DMS153 (cell line): ENCODE data around the gene MN1.
A peak's percentile ranks its signal among the peaks of the same experiment; 100 is the strongest.

Experiments used
- DNase-seq: peaks from one replicate; lab custom pipeline; 2025; lab: John Stamatoyannopoulos, UW

Gene MN1

GRCh38 chr22:27827604-27828587 lies 26.3 kb upstream of the MN1 start:
- no peak for DNase-seq

GRCh38 chr22:27825174-27825573 lies 23.6 kb upstream of the MN1 start:
- DNase-seq = no peak

GRCh38 chr22:27823221-27823620 lies 21.7 kb upstream of the MN1 start:
- DNase-seq = no peak

GRCh38 chr22:27820896-27821866 lies 19.6 kb upstream of the MN1 start:
- no peak for DNase-seq

GRCh38 chr22:27816552-27816951 lies 15.0 kb upstream of the MN1 start:
- no peak for DNase-seq

- no peak for DNase-seq
These were observed 14.4 kb upstream of the MN1 start for GRCh38 chr22:27815826-27816530.

- no peak for DNase-seq
These were observed 13.4 kb upstream of the MN1 start for GRCh38 chr22:27814993-27815392.

- no peak for DNase-seq
These were observed 10.2 kb upstream of the MN1 start for GRCh38 chr22:27811778-27812177.

- DNase-seq = no peak
These were observed 9.1 kb upstream of the MN1 start for GRCh38 chr22:27810609-27811151.

- DNase-seq = no peak
These were observed 8.4 kb upstream of the MN1 start for GRCh38 chr22:27809700-27810608.

- DNase-seq = no peak
These were observed 7.7 kb upstream of the MN1 start for GRCh38 chr22:27809226-27809603.

- no peak for DNase-seq
These were observed 7.1 kb upstream of the MN1 start for GRCh38 chr22:27808451-27809225.

GRCh38 chr22:27805841-27806240 lies 4.3 kb upstream of the MN1 start:
- no peak for DNase-seq

- DNase-seq = peak; percentile 39
These were observed 3.1 kb upstream of the MN1 start for GRCh38 chr22:27804470-27805297.

GRCh38 chr22:27803841-27804415 lies 2.4 kb upstream of the MN1 start:
- no peak for DNase-seq

- DNase-seq = no peak
These were observed 954 bp upstream of the MN1 start for GRCh38 chr22:27802346-27803073.

- DNase-seq = no peak
These were observed 347 bp downstream of the MN1 start for GRCh38 chr22:27801202-27801615.
